Fibroblast of lung (primary cell): Measurements from ENCODE around the gene S100A4.

Experiments used
- CTCF ChIP-seq, 2 donors: IDR thresholded peaks in 1 of 2; conservative IDR thresholded peaks in 1 of 2; 1 replicate in 1 of 2; 2 replicates in 1 of 2; pipeline ENCODE4 v1.5.1; 2011 to 2012; ENCODE audit warnings: low read length in 2 of 2, control low read depth in 1 of 2, inconsistent platforms in 1 of 2, low read depth in 1 of 2, mild to moderate bottlenecking in 1 of 2
- EZH2 ChIP-seq: IDR thresholded peaks from 2 replicates; pipeline ENCODE4 v1.5.1; 2012; ENCODE audit warnings: low read length, control low read depth, mild to moderate bottlenecking; ENCODE audit errors: missing control alignments

- TF ChIP-seq CTCF (conservative IDR thresholded peaks at IDR 0.05 in 1 of 2, IDR thresholded peaks at IDR 0.05 in 1 of 2; ENCODE audit: low read depth in 1 of 2, low read length in 2 of 2) (no peak), EZH2 (no peak)
Observed at GRCh38 chr1:153550398-153550758, 4.8 kb upstream of the S100A4 start.
